Body of pancreas (tissue), 4 donors: Measurements from ENCODE around the gene EVA1B.

ENCODE experiments used
- POLR2A ChIP-seq, 3 donors: fragments of 450-650 bp; IDR thresholded peaks; one replicate each; pipeline ENCODE4 v1.6.1; 2016; ENCODE audit warnings: antibody characterized with exemption in 3 of 3, mild to moderate bottlenecking in 2 of 3
- TF ChIP-seq, protein P1 (sequence below), 7 experiments: fragments of 450-650 bp in 4 of 7; fragments of 200-600 bp in 3 of 7; sonication (generic) in 3 of 7; IDR thresholded peaks; one replicate each; pipeline ENCODE4 v1.5.1; 2016 to 2019; ENCODE audit warnings: antibody characterized with exemption in 7 of 7

DNA sequence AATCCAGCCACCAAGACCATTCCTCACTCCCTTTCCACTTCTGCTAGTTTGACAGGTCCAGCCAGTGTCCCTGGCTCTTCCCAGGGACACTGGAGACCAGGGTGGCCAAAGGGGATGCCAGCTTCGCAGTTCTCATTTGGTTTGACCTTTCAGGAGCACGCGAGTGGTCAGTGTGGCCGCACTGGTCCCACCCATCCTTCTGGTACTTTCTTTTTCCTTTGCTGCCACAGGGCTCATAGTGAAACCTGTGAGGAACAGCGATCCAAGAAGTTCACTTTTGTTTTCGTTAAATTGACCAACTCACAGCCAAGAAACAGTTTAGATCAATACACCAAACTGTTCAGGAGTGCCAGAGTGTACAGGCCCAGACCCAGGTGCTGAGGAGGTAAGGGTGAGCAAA is 14.4 kb upstream of the EVA1B start:
- TF ChIP-seq, protein P1, sequence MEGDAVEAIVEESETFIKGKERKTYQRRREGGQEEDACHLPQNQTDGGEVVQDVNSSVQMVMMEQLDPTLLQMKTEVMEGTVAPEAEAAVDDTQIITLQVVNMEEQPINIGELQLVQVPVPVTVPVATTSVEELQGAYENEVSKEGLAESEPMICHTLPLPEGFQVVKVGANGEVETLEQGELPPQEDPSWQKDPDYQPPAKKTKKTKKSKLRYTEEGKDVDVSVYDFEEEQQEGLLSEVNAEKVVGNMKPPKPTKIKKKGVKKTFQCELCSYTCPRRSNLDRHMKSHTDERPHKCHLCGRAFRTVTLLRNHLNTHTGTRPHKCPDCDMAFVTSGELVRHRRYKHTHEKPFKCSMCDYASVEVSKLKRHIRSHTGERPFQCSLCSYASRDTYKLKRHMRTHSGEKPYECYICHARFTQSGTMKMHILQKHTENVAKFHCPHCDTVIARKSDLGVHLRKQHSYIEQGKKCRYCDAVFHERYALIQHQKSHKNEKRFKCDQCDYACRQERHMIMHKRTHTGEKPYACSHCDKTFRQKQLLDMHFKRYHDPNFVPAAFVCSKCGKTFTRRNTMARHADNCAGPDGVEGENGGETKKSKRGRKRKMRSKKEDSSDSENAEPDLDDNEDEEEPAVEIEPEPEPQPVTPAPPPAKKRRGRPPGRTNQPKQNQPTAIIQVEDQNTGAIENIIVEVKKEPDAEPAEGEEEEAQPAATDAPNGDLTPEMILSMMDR (IDR thresholded peaks at IDR 0.05), result no peak
- no peak for TF ChIP-seq POLR2A (IDR thresholded peaks at IDR 0.05)
